Mucosa of rectum (tissue), 2 donors: ENCODE measurements around the gene LIPH.
"Not testable (repeated sequence)": the region's sequence is repeated elsewhere in the genome, so short reads cannot be mapped to it uniquely, and the experiment has no call there.

Experiments used
- H3K27ac ChIP-seq, 2 donors: one replicate each; pipeline ENCODE4 v1.7.0; 2013; ENCODE audit warnings: inconsistent platforms in 2 of 2, low read depth in 2 of 2, low read length in 2 of 2
- H3K27me3 ChIP-seq, 2 donors: one replicate each; pipeline ENCODE4 v1.7.0; 2013; ENCODE audit warnings: low read length in 2 of 2; ENCODE audit not compliant: control insufficient read depth in 2 of 2, insufficient read depth in 2 of 2
- H3K36me3 ChIP-seq, 2 donors: one replicate each; pipeline ENCODE4 v1.7.0; 2013; ENCODE audit warnings: low read length in 2 of 2; ENCODE audit not compliant: control insufficient read depth in 2 of 2, insufficient read depth in 2 of 2
- H3K4me1 ChIP-seq, 2 donors: one replicate each; pipeline ENCODE4 v1.7.0; 2013; ENCODE audit warnings: low read length in 2 of 2, mild to moderate bottlenecking in 1 of 2; ENCODE audit not compliant: control insufficient read depth in 2 of 2, insufficient read depth in 2 of 2
- H3K4me3 ChIP-seq, 2 donors: one replicate each; pipeline ENCODE4 v1.7.0; 2013; ENCODE audit warnings: low read length in 2 of 2
- H3K9ac ChIP-seq, 2 donors: one replicate each; pipeline ENCODE4 v1.7.0; 2013; ENCODE audit warnings: low read length in 2 of 2, low read depth in 1 of 2, mild to moderate bottlenecking in 1 of 2
- H3K9me3 ChIP-seq, 2 donors: one replicate each; pipeline ENCODE4 v1.7.0; 2013; ENCODE audit warnings: low read length in 2 of 2; ENCODE audit not compliant: control insufficient read depth in 2 of 2
- donor health status: healthy.
- donor health status: Normal muscosa, but diverticular disease.

LIPH gene

DNA sequence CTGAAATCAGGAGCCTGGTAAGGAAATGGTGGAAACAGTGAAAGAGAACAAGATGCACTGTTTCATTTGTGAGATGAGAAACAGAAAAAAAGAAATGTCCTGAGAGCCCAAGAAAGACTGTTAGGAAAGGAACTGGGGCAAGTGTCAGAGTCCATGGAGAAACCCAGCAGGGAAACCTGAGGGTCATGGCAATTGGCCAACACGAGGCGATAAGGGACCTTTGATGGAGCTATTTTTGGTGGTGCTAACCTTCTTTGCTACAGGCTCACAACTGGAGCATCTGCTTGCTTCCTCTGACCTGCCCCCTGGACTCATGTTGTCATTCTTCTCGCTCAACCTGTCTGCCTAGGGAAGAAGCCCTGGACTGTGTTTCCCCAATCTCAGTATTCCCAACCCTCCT, 49.4 kb downstream of the LIPH start:
- no peak overlapping the region for H3K4me3 ChIP-seq
- H3K27me3 ChIP-seq = no peaks in the 10 kb centered on the region
- H3K9me3 ChIP-seq = no peaks in the 10 kb centered on the region
- H3K9ac ChIP-seq = no peak overlapping the region
- H3K27ac ChIP-seq = no peak overlapping the region
- peaks cover 6 to 8% of the 10 kb centered on the region in 2 donors for H3K36me3 ChIP-seq
- H3K4me1 ChIP-seq = peaks cover 0 to 10% of the 10 kb centered on the region in 2 donors

DNA sequence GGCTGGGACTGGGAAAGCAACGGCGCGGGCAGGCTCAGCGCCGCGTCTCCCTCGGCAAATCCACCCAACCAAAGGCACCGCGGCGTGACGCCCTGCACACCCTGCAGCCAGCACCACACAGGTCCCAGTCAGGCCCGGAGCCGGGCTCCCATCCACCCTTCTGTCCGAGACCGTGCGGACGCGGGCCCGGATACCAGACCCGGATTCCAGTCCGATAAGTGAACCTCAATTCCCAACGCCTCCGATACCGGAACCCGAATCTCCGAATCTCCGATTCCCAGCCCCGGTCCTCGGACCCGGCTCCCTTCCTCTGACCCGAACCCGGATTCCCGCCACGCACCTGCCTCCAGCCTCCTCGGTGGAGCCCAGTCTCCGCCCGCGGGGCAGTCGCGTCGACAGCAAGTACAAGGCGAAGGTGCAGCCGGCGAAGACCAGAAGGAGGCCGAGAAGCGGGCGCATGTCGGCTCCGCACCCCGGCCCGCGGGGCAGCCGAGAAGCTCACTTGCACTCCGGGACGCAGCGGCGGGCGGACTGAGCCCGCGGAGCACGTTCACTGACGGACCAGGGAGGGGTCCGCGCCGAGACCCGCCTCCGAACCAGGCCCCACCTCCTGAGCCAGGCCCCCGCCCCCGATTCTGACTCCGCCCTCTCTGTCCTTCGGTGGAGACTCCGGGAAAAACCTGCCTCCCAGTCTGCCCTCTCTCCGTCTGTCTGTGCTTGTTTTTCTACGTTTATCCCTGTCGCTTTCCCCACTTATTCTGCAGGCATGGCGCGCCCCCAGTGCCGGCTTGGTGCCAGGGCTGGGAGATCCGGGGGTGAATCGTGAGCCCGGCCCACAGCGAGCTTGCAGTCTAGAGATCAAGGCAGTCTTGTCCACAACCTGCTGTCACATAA, 53.6 kb downstream of the LIPH start, which contains the start of gene TMEM41A:
TMEM41A (minus strand) TSS at position 533 of the 894 bp plus-strand sequence; CDS start at position 459, 74 bp downstream.
- Histone ChIP-seq H3K9ac (peak within 1 kb of the TSS; percentile 91 to 96), H3K27ac (peak within 1 kb of the TSS; percentile 92 to 94), H3K36me3 (peaks cover 18 to 24% of the 10 kb centered on the region in 2 donors), H3K27me3 (no peaks in the 10 kb centered on the region), H3K9me3 (no peaks in the 10 kb centered on the region), H3K4me1 (peaks cover 9 to 15% of the 10 kb centered on the region in 2 donors), H3K4me3 (peak within 1 kb of the TSS; percentile 92 to 96)

DNA sequence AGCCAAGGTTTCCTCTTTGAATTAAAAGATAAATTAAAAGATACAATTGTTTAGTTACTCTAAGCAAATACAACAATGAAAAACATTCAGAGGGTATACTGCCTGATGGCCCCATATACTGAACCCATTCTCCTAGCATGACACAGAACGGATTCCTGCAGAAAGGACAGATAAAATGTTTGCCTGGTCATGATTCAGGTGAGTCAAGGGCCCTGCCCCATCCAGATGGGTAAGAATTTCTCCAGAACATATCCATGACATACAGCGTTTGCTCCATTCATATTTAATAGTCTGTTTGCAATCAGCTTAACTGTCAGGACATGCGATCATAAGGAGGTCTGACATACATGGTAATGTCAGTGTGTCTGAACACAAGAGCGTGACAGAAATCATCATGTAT, 62.1 kb downstream of the LIPH start:
- no peak overlapping the region for H3K4me3 ChIP-seq
- peaks cover 29 to 59% of the 10 kb centered on the region in 2 donors for H3K36me3 ChIP-seq
- peaks cover 0 to 5% of the 10 kb centered on the region in 2 donors for H3K4me1 ChIP-seq
- no peak overlapping the region for H3K9ac ChIP-seq
- H3K27me3 ChIP-seq = no peaks in the 10 kb centered on the region
- H3K9me3 ChIP-seq = no peaks in the 10 kb centered on the region
- no peak overlapping the region for H3K27ac ChIP-seq

DNA sequence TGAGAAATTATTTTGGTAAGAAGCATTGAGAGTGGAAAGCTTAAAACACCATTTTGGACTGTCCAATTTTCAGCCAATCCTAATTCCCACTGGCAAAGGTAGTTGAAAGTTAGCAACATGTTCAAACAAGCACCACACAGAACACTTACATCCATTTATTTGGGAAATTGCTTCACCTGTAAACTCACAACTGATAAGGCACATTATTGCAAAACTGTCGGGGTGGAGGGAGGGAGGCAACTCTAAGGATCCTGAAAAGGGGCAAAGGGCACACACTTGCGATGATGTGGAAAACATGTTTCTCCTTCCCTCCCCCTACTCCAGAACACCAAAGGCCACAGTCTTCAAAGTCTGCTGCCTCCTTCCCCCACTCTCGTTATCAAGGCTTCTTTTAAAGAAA, 62.9 kb downstream of the LIPH start:
- Histone ChIP-seq H3K36me3 (peaks cover 25 to 52% of the 10 kb centered on the region in 2 donors), H3K9me3 (no peaks in the 10 kb centered on the region), H3K4me1 (peaks cover 0 to 5% of the 10 kb centered on the region in 2 donors), H3K27me3 (no peaks in the 10 kb centered on the region), H3K27ac (no peak overlapping the region), H3K4me3 (no peak overlapping the region), H3K9ac (no peak overlapping the region)

DNA sequence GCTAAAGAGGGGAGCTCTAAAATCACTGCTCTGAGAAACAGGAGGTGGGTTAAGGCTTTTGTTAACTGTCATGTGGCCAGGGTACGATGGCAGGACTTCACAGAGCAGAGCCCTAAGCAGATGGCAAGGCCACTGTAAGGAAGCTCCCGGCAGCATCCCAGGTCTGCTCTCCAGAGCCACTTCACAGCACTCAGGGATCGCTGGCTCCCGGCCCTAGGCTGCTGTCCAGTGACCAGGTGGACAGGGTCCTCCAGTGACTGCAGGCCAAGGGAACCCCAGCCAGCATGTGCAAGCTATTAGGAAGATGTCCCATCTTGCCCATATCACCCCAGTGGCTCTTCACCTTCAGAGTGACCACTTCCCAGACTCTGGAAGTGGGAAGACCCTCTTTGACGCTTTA, 63.9 kb downstream of the LIPH start:
- Histone ChIP-seq H3K4me3 (no peak overlapping the region), H3K9ac (no peak overlapping the region), H3K27ac (no peak overlapping the region), H3K9me3 (no peaks in the 10 kb centered on the region), H3K27me3 (no peaks in the 10 kb centered on the region), H3K36me3 (peaks cover 18 to 48% of the 10 kb centered on the region in 2 donors), H3K4me1 (peaks cover 0 to 5% of the 10 kb centered on the region in 2 donors)

DNA sequence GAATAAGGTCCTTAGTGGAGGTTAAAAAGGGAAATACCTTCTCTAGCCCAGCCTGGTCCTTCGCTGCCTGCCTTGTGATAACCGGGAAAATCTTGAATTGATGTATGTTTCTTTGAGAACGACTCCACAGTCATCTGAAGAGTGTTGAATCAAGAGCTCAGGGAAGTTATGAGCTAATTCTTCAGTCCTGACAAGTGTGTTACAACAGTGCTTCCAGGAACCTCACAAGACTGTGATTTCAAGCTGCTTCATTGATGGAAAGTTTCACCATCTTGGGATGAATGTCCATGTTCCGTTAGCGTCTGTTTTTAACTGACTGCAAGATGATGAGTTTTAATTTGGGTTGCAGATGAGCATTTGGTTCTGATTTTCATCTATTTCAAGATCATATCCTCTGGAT, 66.0 kb downstream of the LIPH start:
- Histone ChIP-seq H3K9ac (no peak overlapping the region), H3K27me3 (no peaks in the 10 kb centered on the region), H3K4me3 (no peak overlapping the region), H3K36me3 (peaks cover 30 to 52% of the 10 kb centered on the region in 2 donors), H3K27ac (no peak overlapping the region), H3K4me1 (peaks cover 0 to 5% of the 10 kb centered on the region in 2 donors), H3K9me3 (no peaks in the 10 kb centered on the region)

DNA sequence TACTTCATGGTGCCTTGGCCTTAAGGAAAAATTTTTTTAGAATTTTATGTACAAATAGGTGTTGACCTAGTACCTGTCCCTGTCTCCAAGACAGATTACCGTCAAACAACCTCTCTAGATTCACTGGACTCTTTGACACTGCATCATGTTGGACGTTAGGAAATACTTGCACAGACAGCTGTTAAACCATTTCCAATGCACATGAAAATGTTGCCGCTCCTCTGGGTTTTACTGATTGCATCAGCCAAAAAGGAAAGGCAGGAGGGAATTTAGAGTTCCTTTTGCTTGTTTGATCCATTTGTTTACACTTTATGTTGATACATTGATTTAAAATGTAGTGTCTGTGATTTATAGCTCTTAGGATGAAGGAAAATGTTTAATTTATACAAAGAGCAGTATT, 68.1 kb downstream of the LIPH start:
- peaks cover 43 to 53% of the 10 kb centered on the region in 2 donors for H3K36me3 ChIP-seq

DNA sequence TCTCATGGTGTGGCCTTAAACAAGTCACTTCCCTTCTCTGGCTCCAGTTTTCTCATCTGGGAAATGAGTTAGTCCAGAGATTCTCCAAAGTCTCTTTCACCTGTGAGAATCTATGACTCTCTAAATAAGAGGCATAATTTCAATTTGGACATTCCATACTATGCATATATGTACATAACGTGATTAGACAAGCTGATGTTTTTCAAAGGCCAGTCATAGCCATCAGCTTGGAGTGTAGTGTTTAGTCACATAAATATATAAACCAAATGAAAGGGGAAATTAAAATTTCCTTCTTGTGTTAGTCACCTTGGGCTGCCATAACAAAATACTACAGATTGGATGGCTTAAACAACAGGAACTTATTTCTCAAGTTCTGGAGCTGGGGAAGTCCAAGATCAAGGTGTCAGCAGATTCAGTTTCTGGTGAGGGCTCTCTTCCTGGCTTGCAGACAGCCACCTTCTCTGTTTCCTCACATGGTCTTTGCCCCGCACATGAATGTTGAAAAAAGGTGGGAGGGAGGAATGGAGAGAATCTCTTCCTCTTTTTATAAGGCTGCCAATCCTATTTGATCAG, 72.9 kb downstream of the LIPH start:
- Histone ChIP-seq H3K9ac (no peak overlapping the region), H3K36me3 (peaks cover 41 to 58% of the 10 kb centered on the region in 2 donors), H3K9me3 (no peaks in the 10 kb centered on the region), H3K4me1 (peaks cover 0 to 4% of the 10 kb centered on the region in 2 donors), H3K27ac (no peak overlapping the region), H3K4me3 (no peak overlapping the region), H3K27me3 (no peaks in the 10 kb centered on the region)

More for the DNA sequence above, 68.1 kb downstream of the LIPH start:
- H3K9ac ChIP-seq = no peak overlapping the region
- H3K27me3 ChIP-seq = no peaks in the 10 kb centered on the region
- no peak overlapping the region for H3K4me3 ChIP-seq
- H3K9me3 ChIP-seq = no peaks in the 10 kb centered on the region
- H3K27ac ChIP-seq = no peak overlapping the region
- no peaks in the 10 kb centered on the region for H3K4me1 ChIP-seq

DNA sequence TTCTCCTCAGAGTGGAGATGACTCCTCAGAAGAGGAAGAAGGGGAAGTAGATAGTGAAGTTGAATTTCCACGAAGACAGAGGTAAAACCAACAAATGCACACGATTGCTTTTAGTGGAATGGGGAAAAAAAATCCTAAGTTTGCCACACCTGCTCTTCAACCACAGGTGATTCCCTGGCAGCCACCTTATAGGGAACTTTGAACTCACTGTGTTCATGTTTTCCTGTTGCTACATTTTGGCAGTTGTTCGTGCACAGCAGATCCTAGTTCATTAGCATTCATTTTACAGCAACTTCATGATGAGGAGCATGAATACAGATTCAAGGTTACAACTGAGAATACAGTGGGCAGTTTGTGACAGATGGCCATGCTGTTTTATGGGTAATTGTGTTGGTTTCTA, 75.1 kb downstream of the LIPH start:
- Histone ChIP-seq H3K9ac (no peak overlapping the region), H3K36me3 (peaks cover 43 to 66% of the 10 kb centered on the region in 2 donors), H3K9me3 (no peaks in the 10 kb centered on the region), H3K4me1 (peaks cover 0 to 4% of the 10 kb centered on the region in 2 donors), H3K27ac (no peak overlapping the region), H3K4me3 (no peak overlapping the region), H3K27me3 (no peaks in the 10 kb centered on the region)

DNA sequence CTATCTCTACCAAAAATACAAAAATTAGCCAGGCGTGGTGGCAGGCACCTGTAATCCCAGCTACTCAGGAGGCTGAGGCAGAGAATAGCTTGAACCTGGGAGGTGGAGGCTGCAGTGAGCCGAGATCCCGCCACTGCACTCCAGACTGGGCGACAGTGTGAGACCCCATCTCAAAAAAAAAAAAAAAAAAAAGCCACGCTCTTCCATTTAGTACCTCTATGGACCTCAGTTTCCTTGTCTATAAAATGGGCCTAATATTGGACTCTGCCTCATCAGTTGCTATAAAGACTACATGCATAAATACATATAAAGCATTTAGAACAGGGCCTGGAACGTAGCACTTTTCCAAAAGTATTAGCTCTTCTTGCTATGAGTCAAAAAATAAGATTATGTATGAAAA, 77.5 kb downstream of the LIPH start:
- H3K9me3 ChIP-seq = not testable (repeated sequence)

More for the DNA sequence above, 77.5 kb downstream of the LIPH start:
- H3K27me3 ChIP-seq, H3K4me1 ChIP-seq, H3K4me3 ChIP-seq, H3K9ac ChIP-seq, H3K27ac ChIP-seq: not testable (repeated sequence)
- peaks cover 22 to 49% of the 10 kb centered on the region in 2 donors for H3K36me3 ChIP-seq
